NCI-H128 (cell line): ENCODE data around the gene NFIX.

Source experiments
- DNase-seq: peaks from one replicate; lab custom pipeline; 2025; ENCODE audit not compliant: unreplicated experiment; lab: John Stamatoyannopoulos, UW

The NFIX gene

DNA sequence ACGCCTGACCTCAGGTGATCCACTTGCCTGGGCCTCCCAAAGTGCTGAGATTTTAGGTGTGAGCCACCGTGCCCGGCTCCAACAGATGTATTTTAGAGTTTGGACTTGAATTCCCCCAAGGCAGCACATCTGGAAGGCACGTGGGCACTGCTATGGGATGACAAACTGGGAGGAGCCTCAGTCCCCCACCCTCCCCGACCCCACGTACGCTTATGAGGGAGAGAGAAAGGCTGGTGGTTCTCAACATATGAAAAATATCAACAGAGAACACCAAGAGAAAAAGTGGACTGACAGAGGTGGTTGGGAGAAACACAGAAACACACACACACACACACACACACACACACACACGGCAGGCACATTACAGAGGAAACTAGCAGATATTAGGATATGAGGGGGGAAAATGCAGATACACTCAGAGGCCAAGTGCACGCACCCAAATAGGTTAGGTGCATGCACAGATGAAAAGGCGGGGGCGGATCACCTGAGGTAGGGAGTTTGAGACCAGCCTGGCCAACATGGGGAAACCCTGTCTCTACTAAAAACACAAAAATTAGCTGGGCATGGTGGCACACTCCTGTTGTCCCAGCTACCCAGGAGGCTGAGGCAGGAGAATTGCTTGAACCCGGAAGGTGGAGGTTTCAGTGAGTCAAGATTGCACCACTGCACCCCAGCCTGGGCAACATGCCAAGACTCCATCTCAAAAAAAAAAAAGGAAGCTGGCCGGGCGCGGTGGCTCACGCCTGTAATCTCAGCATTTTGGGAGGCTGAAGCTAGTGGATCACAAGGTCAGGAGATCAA lies 151.7 kb downstream of the NFIX start:
- DNase-seq: no peak
